Activated CD4-positive, alpha-beta T cell treated with anti-CD3 and anti-CD28 coated beads, Interleukin-2, amount 10 ng/mL, durations not matched to agents 7 days and 5 days (primary cell): ENCODE measurements around the gene TWIST2. TPM values are rescaled to one million over a fixed set of nuclear protein-coding genes. Genes with fewer than 3 reads are reported as not detected.

Experiments used
- CTCF ChIA-PET: fragments of 350-600 bp; sonication (Branson Sonifier 250); formaldehyde crosslinking; loops from one replicate; lab custom pipeline; 2021; ENCODE audit warnings: antibody characterized with exemption; lab: Charles Lee
- POLR2A ChIA-PET: fragments of 350-600 bp; sonication (Branson Sonifier 250); formaldehyde crosslinking; loops from one replicate; lab custom pipeline; 2021; ENCODE audit warnings: antibody characterized with exemption; lab: Charles Lee
- DNase-seq: peaks from one replicate; pipeline ENCODE4 v3.0.0-alpha.2; 2020
- H3K27ac Mint-ChIP-seq: one replicate; pipeline ENCODE4 v1.8.0; 2021; ENCODE audit warnings: mild to moderate bottlenecking, moderate library complexity, mixed read lengths
- H3K27me3 Mint-ChIP-seq: one replicate; pipeline ENCODE4 v1.8.0; 2021; ENCODE audit warnings: mixed read lengths
- H3K36me3 Mint-ChIP-seq: one replicate; pipeline ENCODE4 v1.8.0; 2021; ENCODE audit warnings: low read depth, mixed read lengths
- H3K4me1 Mint-ChIP-seq: one replicate; pipeline ENCODE4 v1.8.0; 2021; ENCODE audit warnings: mixed read lengths
- H3K4me3 Mint-ChIP-seq: one replicate; pipeline ENCODE4 v1.8.0; 2021; ENCODE audit warnings: mild to moderate bottlenecking, moderate library complexity, mixed read lengths
- H3K9me3 Mint-ChIP-seq: one replicate; pipeline ENCODE4 v1.8.0; 2021; ENCODE audit warnings: mixed read lengths
- total RNA-seq, 2 experiments: library from RNA; stranded (reverse); gene quantifications; one replicate each; pipeline ENCODE4 v1.2.3, GENCODE V29; 2021

Gene TWIST2
- total RNA-seq, 2 experiments from 2014 or later: not detected

DNA sequence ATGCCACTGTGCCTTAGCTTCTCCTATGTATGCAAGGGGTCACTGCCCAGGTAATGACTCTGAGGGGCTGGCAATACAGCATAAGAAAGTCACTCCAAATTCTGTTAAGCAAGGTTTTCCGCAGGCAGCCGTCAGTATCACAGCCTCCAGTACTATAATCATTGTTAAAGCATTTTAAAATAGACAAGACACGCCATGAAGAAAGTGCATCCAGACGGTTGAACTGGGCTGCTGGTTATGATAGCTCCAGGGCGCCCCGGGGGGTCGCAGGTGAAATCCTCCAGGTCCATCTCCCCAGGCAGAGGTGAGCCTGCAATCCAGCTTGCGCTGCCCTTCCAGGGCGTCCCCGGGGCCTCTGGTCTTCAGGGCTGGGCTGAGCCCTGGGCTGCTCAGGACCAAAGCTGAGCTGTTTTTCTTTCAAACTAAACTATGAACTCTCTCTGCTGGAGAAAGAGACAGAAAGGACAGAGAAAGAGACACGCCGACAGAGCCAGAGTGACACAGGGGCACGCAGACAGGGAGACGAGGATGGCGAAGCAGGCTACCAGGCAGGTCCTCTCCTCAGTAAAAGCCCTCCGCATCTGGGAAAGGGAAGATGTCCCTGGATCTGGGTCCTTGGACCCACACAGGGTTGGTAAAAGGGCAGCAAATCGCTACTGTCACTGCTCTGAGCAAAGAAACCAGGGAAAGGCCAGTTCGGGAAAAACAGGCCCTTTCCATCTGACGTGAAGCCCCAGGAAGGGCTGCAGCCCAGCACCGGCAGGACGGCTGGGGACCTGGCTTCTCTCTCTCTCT, 2.1 kb upstream of the TWIST2 start:
- H3K27ac Mint-ChIP-seq: no peak overlapping the region
- POLR2A ChIA-PET: no interaction called here
- CTCF ChIA-PET: no interaction called here
- no peaks in the 10 kb centered on the region for H3K9me3 Mint-ChIP-seq
- peaks cover 52% of the 10 kb centered on the region for H3K27me3 Mint-ChIP-seq
- no peak overlapping the region for H3K4me3 Mint-ChIP-seq
- no peaks in the 10 kb centered on the region for H3K4me1 Mint-ChIP-seq
- no peak for DNase-seq
- H3K36me3 Mint-ChIP-seq: no peaks in the 10 kb centered on the region

DNA sequence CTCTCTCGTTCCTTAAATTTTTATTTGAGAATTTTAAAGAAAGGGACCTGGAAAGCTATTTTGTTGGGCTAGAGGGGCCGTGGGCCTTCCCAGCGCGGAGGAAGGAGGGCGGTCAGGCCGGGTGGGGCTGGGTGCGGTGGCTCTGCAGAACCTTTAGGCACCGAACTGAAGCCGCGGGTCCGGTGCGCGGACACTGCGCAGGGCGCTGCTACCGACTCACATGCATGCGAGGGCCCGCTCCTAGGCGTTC, 1.6 kb upstream of the TWIST2 start:
- H3K27me3 Mint-ChIP-seq: peaks cover 57% of the 10 kb centered on the region
- H3K27ac Mint-ChIP-seq: no peak overlapping the region
- H3K9me3 Mint-ChIP-seq: no peaks in the 10 kb centered on the region
- ChIA-PET POLR2A (no interaction called here), CTCF (no interaction called here)
- no peak for DNase-seq
- H3K4me3 Mint-ChIP-seq: no peak overlapping the region
- no peaks in the 10 kb centered on the region for H3K36me3 Mint-ChIP-seq
- no peaks in the 10 kb centered on the region for H3K4me1 Mint-ChIP-seq

DNA sequence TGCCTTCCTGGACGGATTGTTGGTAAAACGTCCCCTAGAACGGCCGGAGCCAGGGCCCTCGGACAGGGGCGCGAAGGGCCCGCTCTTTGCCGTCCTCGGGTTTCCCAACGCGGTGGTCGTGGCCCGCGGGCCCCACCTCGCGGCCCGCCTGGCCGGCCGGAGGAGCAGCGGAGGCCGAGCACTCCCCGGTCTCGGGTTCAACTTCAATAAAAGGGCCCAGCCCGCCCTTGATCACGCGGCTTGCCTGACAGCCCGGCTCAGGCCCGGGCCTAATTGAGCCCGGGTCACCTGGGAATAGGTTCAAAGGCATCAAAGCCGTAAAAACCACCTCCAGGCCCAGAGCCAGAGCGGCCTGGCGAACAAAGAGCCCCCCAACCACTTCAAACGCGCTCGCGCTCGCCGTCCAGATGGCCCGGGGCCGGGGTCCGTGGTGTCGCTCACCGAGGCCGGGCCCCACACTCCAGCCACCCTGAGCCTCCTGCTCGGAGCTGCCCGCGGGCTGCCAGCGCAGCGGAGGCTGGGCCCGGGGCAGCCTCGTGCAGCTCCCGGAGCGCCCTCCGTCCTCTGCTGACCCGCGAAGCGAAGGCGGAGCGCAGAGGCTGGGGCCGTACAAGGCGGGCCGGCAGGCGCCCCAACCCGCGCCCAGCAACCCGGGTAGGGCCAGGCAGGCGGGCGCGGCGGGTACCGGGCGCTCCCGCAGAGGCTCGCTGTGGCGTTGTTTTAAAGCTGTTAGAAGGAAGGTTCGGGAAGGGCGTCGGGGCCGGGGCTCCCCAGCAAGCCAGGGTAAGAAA, 1.1 kb upstream of the TWIST2 start:
- ChIA-PET CTCF (no interaction called here), POLR2A (no interaction called here)
- no peaks in the 10 kb centered on the region for H3K4me1 Mint-ChIP-seq
- H3K27me3 Mint-ChIP-seq: peaks cover 63% of the 10 kb centered on the region
- H3K27ac Mint-ChIP-seq: no peak overlapping the region
- no peaks in the 10 kb centered on the region for H3K36me3 Mint-ChIP-seq
- no peak overlapping the region for H3K4me3 Mint-ChIP-seq
- no peak for DNase-seq
- H3K9me3 Mint-ChIP-seq: no peaks in the 10 kb centered on the region

DNA sequence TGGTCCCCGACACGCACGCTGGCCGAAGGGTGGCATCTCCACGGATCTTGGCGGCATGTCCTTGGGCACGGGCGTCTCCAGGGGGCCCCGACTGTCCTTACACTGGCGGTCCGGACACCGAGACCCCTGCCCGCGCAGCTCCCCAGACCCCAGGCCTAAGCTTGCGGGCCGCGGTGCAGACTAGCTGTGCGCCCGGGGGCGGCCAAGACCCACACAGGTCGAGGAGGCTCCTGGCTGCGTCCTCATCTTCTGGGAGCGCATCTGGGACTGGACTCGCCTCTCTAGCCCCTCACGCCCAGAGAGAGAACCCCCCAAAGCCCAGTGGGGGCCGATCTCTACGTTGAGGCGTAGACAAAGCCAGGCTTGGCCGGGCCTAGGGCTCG, 475 bp upstream of the TWIST2 start:
- H3K36me3 Mint-ChIP-seq: no peaks in the 10 kb centered on the region
- DNase-seq: no peak
- ChIA-PET CTCF (no interaction called here), POLR2A (no interaction called here)
- H3K27me3 Mint-ChIP-seq: peaks cover 64% of the 10 kb centered on the region
- H3K9me3 Mint-ChIP-seq: no peaks in the 10 kb centered on the region
- no peak overlapping the region for H3K4me3 Mint-ChIP-seq
- H3K27ac Mint-ChIP-seq: no peak overlapping the region
- no peaks in the 10 kb centered on the region for H3K4me1 Mint-ChIP-seq

DNA sequence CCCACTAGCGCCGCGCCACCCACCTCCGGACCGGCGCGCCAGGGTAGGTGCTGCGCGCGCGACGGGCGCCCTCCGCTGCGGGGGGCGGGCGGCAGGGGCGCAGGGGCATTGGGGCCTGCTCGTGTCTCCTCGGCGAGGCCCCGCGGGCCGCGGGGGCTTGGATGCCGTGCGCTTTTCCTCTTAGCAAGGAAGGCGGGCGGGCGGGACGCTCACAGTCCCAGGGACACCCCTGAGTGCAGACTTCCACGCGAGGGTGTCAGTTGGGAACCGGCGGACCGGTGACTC, 748 bp downstream of the TWIST2 start:
- no peaks in the 10 kb centered on the region for H3K36me3 Mint-ChIP-seq
- no peak for DNase-seq

DNA sequence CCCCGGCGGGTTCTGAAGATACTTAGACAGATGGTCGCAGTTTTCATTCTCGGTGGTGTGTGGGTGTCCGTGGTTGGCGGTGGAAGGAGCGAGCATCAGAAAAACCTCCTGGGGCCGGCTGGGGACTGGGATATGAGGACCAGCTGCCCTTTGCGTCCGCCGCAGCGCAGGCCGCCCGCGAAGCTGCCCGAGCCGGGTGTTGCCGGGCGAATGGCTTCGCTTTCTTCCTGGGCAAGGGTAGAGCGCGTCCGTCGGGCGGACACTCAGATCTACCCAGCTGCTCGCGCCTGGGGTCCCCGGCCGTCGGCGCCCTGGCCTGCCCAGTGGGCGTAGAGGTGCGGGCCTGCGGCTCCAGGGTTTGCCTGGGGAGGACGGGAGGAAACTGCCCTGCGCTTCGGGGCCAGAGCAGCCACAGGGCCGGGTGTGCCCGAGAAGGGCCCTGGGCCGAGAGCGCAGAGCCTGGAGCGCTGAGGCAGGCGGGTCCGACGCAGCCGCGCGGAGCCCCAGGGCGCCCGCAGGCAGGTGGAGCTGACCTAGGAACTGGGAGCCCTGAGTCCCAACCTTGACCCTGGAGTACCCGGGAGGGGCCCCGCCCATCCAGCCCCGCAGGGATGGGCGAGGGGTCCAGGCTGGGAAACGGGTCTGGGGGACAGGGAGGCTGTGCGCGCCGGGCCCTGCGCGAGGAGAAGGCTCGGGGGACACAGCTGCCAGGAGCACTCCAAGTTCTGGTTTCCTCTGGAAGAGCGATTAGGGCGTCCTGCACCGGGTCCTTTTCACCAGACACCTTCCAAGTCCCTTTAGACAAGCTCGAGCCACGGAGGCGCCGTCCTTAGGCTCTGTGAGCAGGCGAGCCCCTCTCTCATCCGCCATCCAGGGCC, 1.3 kb downstream of the TWIST2 start:
- DNase-seq: no peak
- Mint-ChIP-seq H3K27me3 (peaks cover 58% of the 10 kb centered on the region), H3K36me3 (no peaks in the 10 kb centered on the region), H3K4me3 (no peak overlapping the region), H3K9me3 (no peaks in the 10 kb centered on the region), H3K4me1 (no peaks in the 10 kb centered on the region), H3K27ac (no peak overlapping the region)
- ChIA-PET CTCF (no interaction called here), POLR2A (no interaction called here)

More for the DNA sequence above, 748 bp downstream of the TWIST2 start:
- ChIA-PET POLR2A (no interaction called here), CTCF (interaction anchor here (0.8 kb wide), 1 partner anchor 9 kb away, joined by 3 read pairs; no protein-coding TSS in a partner anchor)
- no peak overlapping the region for H3K27ac Mint-ChIP-seq
- no peaks in the 10 kb centered on the region for H3K4me1 Mint-ChIP-seq
- peaks cover 62% of the 10 kb centered on the region for H3K27me3 Mint-ChIP-seq
- no peak overlapping the region for H3K4me3 Mint-ChIP-seq
- no peaks in the 10 kb centered on the region for H3K9me3 Mint-ChIP-seq

DNA sequence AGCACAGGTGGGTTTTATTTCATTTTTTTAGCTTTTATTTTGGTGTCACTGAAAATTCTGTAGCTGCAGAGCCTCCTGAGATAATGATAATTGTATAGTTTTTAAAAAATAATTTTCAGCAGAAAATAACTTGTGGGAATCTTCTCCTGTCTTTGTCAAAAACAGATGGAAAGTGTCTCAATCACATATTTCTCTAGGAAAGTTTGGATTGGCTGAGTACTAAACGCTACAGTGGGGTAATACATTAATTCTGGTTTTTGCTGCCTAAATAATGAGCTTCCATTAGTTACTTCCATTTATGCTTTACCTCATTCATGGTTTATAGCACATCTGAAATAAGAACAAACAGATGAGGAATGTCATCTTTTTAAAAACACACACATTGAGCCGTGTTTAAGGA, 2.2 kb downstream of the TWIST2 start:
- Mint-ChIP-seq H3K36me3 (no peaks in the 10 kb centered on the region), H3K4me3 (no peak overlapping the region), H3K9me3 (no peaks in the 10 kb centered on the region), H3K4me1 (no peaks in the 10 kb centered on the region), H3K27me3 (peaks cover 54% of the 10 kb centered on the region), H3K27ac (no peak overlapping the region)
- no peak for DNase-seq
- ChIA-PET CTCF (no interaction called here), POLR2A (no interaction called here)

DNA sequence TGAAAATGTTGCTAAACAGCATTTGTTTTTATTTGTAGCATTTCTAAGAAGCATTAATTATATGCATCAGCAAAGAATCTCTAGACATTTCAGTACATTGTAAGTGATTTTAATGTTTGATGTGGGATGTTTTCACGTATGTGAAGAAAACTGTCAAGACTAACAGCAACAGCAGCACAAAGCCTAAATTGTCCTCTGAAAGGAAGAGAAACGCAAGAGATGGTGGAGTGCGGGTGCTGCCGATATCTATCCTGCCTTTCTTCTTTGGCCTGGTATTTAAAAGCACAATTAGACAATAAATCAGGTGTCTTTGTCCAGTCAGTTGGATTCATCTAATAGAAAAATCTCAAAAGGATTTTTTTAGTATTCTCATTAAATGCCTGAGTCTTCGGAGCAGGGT, 3.1 kb downstream of the TWIST2 start:
- peaks cover 45% of the 10 kb centered on the region for H3K27me3 Mint-ChIP-seq
- no peaks in the 10 kb centered on the region for H3K36me3 Mint-ChIP-seq
- CTCF ChIA-PET: no interaction called here
- H3K9me3 Mint-ChIP-seq: no peaks in the 10 kb centered on the region
- no peak overlapping the region for H3K4me3 Mint-ChIP-seq
- POLR2A ChIA-PET: no interaction called here
- no peak for DNase-seq
- H3K4me1 Mint-ChIP-seq: no peaks in the 10 kb centered on the region
- H3K27ac Mint-ChIP-seq: no peak overlapping the region

DNA sequence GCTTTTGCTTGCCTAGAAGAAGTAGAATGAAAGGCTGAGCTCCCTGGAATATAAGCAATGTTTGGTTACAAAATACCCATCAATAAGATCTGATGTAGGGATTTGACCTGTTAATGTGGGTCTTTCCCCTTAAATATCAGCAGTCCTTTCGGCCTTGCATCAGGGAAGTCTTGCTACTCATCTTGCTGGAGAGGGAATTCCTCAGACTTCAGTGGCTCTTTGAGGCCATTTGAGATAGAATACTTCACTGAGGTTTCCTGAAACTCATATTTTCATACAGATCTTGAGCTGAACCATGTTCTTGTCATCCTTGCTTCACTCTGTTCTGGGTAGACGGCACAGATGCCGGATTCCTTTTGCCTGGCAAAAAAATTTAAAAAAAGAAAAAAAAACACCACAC, 3.9 kb downstream of the TWIST2 start:
- H3K9me3 Mint-ChIP-seq: no peaks in the 10 kb centered on the region

DNA sequence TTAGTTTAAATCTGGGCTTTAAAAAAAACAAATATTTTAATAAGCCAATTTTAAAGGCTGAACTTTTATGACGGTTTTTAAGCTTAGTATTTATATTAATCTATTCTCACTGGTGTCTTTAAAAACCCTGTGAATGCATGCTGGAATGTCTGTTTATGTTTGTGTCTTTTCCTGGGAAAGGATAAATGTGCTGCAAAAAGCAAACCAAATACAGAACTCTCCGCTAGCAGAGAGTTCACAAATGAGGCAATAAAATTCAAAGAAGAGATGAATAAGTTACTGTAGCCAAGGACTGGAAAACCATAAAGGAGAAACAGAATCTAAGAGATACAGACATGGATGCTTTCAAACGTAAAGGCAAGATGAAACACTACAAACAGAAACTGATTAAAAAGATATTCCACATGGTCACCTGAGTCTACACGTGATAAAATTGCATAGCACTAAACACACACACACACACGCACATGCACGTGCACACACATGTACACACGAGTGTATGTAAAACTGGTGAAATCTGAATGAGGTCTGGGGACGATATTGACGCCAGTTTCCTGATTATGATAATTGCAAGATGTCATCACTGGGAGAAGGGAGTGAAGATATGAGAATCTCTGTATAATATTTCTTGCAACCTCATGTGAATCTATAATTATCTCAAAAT, 4.5 kb downstream of the TWIST2 start:
- H3K27ac Mint-ChIP-seq: no peak overlapping the region
- peaks cover 39% of the 10 kb centered on the region for H3K27me3 Mint-ChIP-seq
- H3K4me1 Mint-ChIP-seq: no peaks in the 10 kb centered on the region
- CTCF ChIA-PET: no interaction called here
- POLR2A ChIA-PET: no interaction called here
- no peaks in the 10 kb centered on the region for H3K36me3 Mint-ChIP-seq
- no peak overlapping the region for H3K4me3 Mint-ChIP-seq
- no peak for DNase-seq
- H3K9me3 Mint-ChIP-seq: no peaks in the 10 kb centered on the region

More for the DNA sequence above, 3.9 kb downstream of the TWIST2 start:
- no peak overlapping the region for H3K27ac Mint-ChIP-seq
- H3K4me3 Mint-ChIP-seq: no peak overlapping the region
- peaks cover 41% of the 10 kb centered on the region for H3K27me3 Mint-ChIP-seq
- H3K4me1 Mint-ChIP-seq: no peaks in the 10 kb centered on the region
- POLR2A ChIA-PET: no interaction called here
- H3K36me3 Mint-ChIP-seq: no peaks in the 10 kb centered on the region
- DNase-seq: no peak
- CTCF ChIA-PET: no interaction called here

DNA sequence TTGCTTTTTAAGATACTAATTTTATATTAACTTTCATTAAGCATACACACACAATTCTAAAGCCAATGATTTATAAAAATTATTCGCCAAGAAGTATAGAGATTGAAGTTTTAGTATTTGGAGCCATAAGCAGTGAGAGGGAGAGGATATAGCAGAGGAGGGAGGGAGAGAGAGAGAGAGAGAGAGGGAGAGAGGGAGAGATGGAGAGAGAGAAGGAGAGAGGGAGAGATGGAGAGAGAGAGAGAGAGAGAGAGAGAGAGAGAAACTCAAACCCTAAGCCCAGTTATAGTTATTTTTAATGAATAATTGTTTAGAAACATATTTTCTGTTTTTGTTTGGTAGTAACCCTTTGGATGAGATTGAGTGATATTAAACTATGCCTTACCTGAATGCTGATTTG, 5.3 kb downstream of the TWIST2 start:
- H3K4me3 Mint-ChIP-seq: no peak overlapping the region
- H3K4me1 Mint-ChIP-seq: no peaks in the 10 kb centered on the region
- peaks cover 36% of the 10 kb centered on the region for H3K27me3 Mint-ChIP-seq
- H3K9me3 Mint-ChIP-seq: no peaks in the 10 kb centered on the region
- POLR2A ChIA-PET: no interaction called here
- no peaks in the 10 kb centered on the region for H3K36me3 Mint-ChIP-seq
- no peak overlapping the region for H3K27ac Mint-ChIP-seq
- CTCF ChIA-PET: no interaction called here
- DNase-seq: no peak

DNA sequence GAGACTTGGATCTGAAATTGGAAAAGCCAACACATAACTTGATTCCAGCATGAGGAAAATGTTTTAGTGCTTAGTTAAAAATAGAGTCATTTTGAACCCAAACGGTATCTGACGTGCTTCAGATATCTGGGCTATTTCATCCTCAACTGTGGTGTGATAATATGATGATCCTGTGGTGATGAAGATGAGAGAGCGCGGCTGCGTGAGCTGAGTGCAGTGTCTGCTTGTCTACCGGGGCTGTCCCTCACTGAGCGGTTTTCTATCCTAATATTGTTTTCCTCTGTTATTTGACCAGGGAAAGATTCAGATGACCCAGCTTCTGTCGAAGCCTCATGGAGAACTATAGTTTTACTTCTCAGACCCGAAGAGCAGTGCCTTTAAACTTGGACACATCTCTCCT, 5.8 kb downstream of the TWIST2 start:
- H3K4me1 Mint-ChIP-seq: no peaks in the 10 kb centered on the region
- POLR2A ChIA-PET: no interaction called here
- no peak overlapping the region for H3K4me3 Mint-ChIP-seq
- CTCF ChIA-PET: no interaction called here
- no peaks in the 10 kb centered on the region for H3K36me3 Mint-ChIP-seq
- H3K27me3 Mint-ChIP-seq: peaks cover 33% of the 10 kb centered on the region
- H3K9me3 Mint-ChIP-seq: no peaks in the 10 kb centered on the region
- no peak overlapping the region for H3K27ac Mint-ChIP-seq
- DNase-seq: no peak

DNA sequence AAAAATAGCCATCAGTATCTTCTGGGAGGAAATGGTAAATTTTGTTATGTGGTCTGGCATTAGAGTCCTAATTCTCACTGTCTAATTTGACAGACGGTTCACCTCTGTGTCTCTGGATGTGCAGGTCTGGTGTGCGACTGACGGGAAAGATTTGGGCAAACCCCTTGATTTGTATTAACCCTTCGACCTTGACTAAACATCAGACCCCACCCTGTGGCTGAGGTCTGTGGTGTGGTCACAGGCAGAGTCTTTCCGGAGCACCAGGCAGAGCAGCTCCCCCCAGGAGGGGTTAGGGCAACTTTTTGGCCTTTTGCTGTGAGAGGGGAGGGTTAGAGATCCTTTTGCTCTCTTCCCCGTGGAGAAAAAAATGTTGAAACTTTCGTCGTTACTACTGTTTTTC, 6.4 kb downstream of the TWIST2 start:
- H3K27me3 Mint-ChIP-seq: peaks cover 31% of the 10 kb centered on the region
- H3K4me1 Mint-ChIP-seq: no peaks in the 10 kb centered on the region
- ChIA-PET POLR2A (no interaction called here), CTCF (no interaction called here)
- no peaks in the 10 kb centered on the region for H3K9me3 Mint-ChIP-seq
- no peak for DNase-seq
- H3K36me3 Mint-ChIP-seq: no peaks in the 10 kb centered on the region
- H3K4me3 Mint-ChIP-seq: no peak overlapping the region
- H3K27ac Mint-ChIP-seq: no peak overlapping the region
